Measurements from ENCODE around the gene LRRC3. TPM values are rescaled to one million over a fixed set of nuclear protein-coding genes. Genes with fewer than 3 reads are reported as not detected.
A peak's percentile ranks its signal among the peaks of the same experiment; 100 is the strongest.

LRRC3 gene
- total RNA-seq, 2 experiments from 2014 or later: 0.55 to 0.61 TPM

GRCh38 chr21:44510109-44510507 is 54.8 kb downstream of the LRRC3 start:
- Mint-ChIP-seq H3K4me3 (no peak overlapping the region), H3K36me3 (ENCODE audit: low read depth) (no peaks in the 10 kb centered on the region), H3K9me3 (no peaks in the 10 kb centered on the region), H3K27ac (no peak overlapping the region), H3K4me1 (ENCODE audit: low read depth) (no peaks in the 10 kb centered on the region), H3K27me3 (no peaks in the 10 kb centered on the region)
- H3K27ac ChIP-seq (ENCODE audit: low read depth in 1 of 2, low read length in 2 of 2): no peak overlapping the region
- POLR2A ChIA-PET: interaction anchor here (0.6 to 1.9 kb wide), 6 partner anchors 109 to 417 kb away, joined by 3 to 14 read pairs (median 5); partner anchors contain the start of gene KRTAP12-3
- CTCF ChIA-PET: interaction anchor here (1.0 to 3.3 kb wide), 4 partner anchors 220 to 365 kb away, joined by 4 to 41 read pairs (median 16); no protein-coding TSS in a partner anchor
- intact Hi-C loops (cut with DNase I, micrococcal nuclease): loop anchor here (1.0 to 5.0 kb wide), 5 partner anchors 232 to 427 kb away; no protein-coding TSS in a partner anchor
- no peaks in the 10 kb centered on the region for H3K9me3 ChIP-seq (ENCODE audit: control insufficient read depth in 1 of 2, insufficient read depth in 1 of 2, low read length in 2 of 2)
- no peak for TF ChIP-seq CTCF (IDR thresholded peaks at IDR 0.05)
- DNase-seq (no peak), ATAC-seq (ENCODE audit: poor library complexity) (peak; percentile 18)
- H3K36me3 ChIP-seq (ENCODE audit: insufficient read depth, low read length): no peaks in the 10 kb centered on the region
- H3K27me3 ChIP-seq (ENCODE audit: control insufficient read depth in 1 of 2, insufficient read depth in 2 of 2, low read length in 2 of 2): no peaks in the 10 kb centered on the region
- peak overlapping the region; percentile 41 for H3K4me3 ChIP-seq (ENCODE audit: low read length)
- H3K4me1 ChIP-seq (ENCODE audit: insufficient read depth, low read length): peaks cover 12% of the 10 kb centered on the region

- H3K27me3 ChIP-seq (ENCODE audit: control insufficient read depth in 1 of 2, insufficient read depth in 2 of 2, low read length in 2 of 2): no peaks in the 10 kb centered on the region
- no peak overlapping the region for H3K27ac ChIP-seq (ENCODE audit: low read depth in 1 of 2, low read length in 2 of 2)
- peak; percentile 96 for ATAC-seq (ENCODE audit: poor library complexity)
- peaks cover 12% of the 10 kb centered on the region for H3K4me1 ChIP-seq (ENCODE audit: insufficient read depth, low read length)
- POLR2A ChIA-PET: interaction anchor here (0.6 to 1.9 kb wide), 6 partner anchors 108 to 417 kb away, joined by 3 to 14 read pairs (median 5); partner anchors contain the start of gene KRTAP12-3
- peak; percentile 96 for TF ChIP-seq CTCF (IDR thresholded peaks at IDR 0.05)
- CTCF ChIA-PET: interaction anchor here (0.6 to 3.3 kb wide), 7 partner anchors 220 to 364 kb away, joined by 3 to 41 read pairs (median 4); no protein-coding TSS in a partner anchor
- H3K9me3 Mint-ChIP-seq: no peaks in the 10 kb centered on the region
- no peaks in the 10 kb centered on the region for H3K4me1 Mint-ChIP-seq (ENCODE audit: low read depth)
- no peaks in the 10 kb centered on the region for H3K27me3 Mint-ChIP-seq
- H3K4me3 ChIP-seq (ENCODE audit: low read length): peak overlapping the region; percentile 41
- H3K4me3 Mint-ChIP-seq: peak overlapping the region; percentile 42
- no peaks in the 10 kb centered on the region for H3K36me3 ChIP-seq (ENCODE audit: insufficient read depth, low read length)
- intact Hi-C loops (cut with DNase I, micrococcal nuclease): loop anchor here (1.0 to 5.0 kb wide), 5 partner anchors 232 to 427 kb away; no protein-coding TSS in a partner anchor
- no peaks in the 10 kb centered on the region for H3K36me3 Mint-ChIP-seq (ENCODE audit: low read depth)
- H3K27ac Mint-ChIP-seq: no peak overlapping the region
- peak; percentile 68 to 91 (median 82) for DNase-seq
- H3K9me3 ChIP-seq (ENCODE audit: control insufficient read depth in 1 of 2, insufficient read depth in 1 of 2, low read length in 2 of 2): no peaks in the 10 kb centered on the region
These were observed 55.4 kb downstream of the LRRC3 start for GRCh38 chr21:44510508-44511218.

GRCh38 chr21:44511219-44511937 is 56.1 kb downstream of the LRRC3 start:
- H3K36me3 ChIP-seq (ENCODE audit: insufficient read depth, low read length): no peaks in the 10 kb centered on the region
- Mint-ChIP-seq H3K9me3 (no peaks in the 10 kb centered on the region), H3K4me3 (peak overlapping the region; percentile 42), H3K27me3 (no peaks in the 10 kb centered on the region), H3K27ac (no peak overlapping the region), H3K36me3 (ENCODE audit: low read depth) (no peaks in the 10 kb centered on the region), H3K4me1 (ENCODE audit: low read depth) (no peaks in the 10 kb centered on the region)
- intact Hi-C loops (cut with DNase I, micrococcal nuclease): loop anchor here (2.0 to 5.0 kb wide), 3 partner anchors 366 to 426 kb away; no protein-coding TSS in a partner anchor
- H3K27me3 ChIP-seq (ENCODE audit: control insufficient read depth in 1 of 2, insufficient read depth in 2 of 2, low read length in 2 of 2): no peaks in the 10 kb centered on the region
- no peak for ATAC-seq (ENCODE audit: poor library complexity)
- no peaks in the 10 kb centered on the region for H3K9me3 ChIP-seq (ENCODE audit: control insufficient read depth in 1 of 2, insufficient read depth in 1 of 2, low read length in 2 of 2)
- no peak overlapping the region for H3K4me3 ChIP-seq (ENCODE audit: low read length)
- POLR2A ChIA-PET: interaction anchor here (1.1 to 1.9 kb wide), 5 partner anchors 107 to 282 kb away, joined by 4 to 14 read pairs (median 5); partner anchors contain the start of gene KRTAP12-3
- no peak for TF ChIP-seq CTCF (IDR thresholded peaks at IDR 0.05)
- peaks cover 12% of the 10 kb centered on the region for H3K4me1 ChIP-seq (ENCODE audit: insufficient read depth, low read length)
- CTCF ChIA-PET: interaction anchor here (0.6 to 3.3 kb wide), 6 partner anchors 231 to 364 kb away, joined by 3 to 41 read pairs (median 6); no protein-coding TSS in a partner anchor
- no peak overlapping the region for H3K27ac ChIP-seq (ENCODE audit: low read depth in 1 of 2, low read length in 2 of 2)
- no peak for DNase-seq
